Renal cortex interstitium (tissue), 11 donors: ENCODE results near the gene C3orf18. TPM values are rescaled to one million over a fixed set of nuclear protein-coding genes. Genes with fewer than 3 reads are reported as not detected.

ENCODE experiments used
- DNase-seq, 11 donors: peaks; one replicate each; pipeline ENCODE4 v3.0.0-alpha.2; 2013; ENCODE audit warnings: low read depth in 9 of 11, low spot score in 4 of 11; ENCODE audit errors: extremely low read depth in 1 of 11
- polyA plus RNA-seq, 3 donors: library from polyadenylated mRNA; unstranded; fragments of 120-200 nt; gene quantifications; one replicate each; pipeline ENCODE4 v1.2.1, GENCODE V29; 2013; ENCODE audit not compliant: insufficient read length in 3 of 3

Gene C3orf18
- polyA plus RNA-seq, 3 donors, result 16.0 to 19.6 (median 16.9) TPM

- DNase-seq, result no peak
Observed at GRCh38 chr3:50512131-50512530, 55.4 kb downstream of the C3orf18 start.

GRCh38 chr3:50510325-50510724 lies 57.2 kb downstream of the C3orf18 start:
- DNase-seq, result no peak

GRCh38 chr3:50509715-50510114 lies 57.8 kb downstream of the C3orf18 start:
- DNase-seq, result no peak

- no peak for DNase-seq
Observed at GRCh38 chr3:50508821-50509220, 58.7 kb downstream of the C3orf18 start.

Other genes with a start within 250 kb of the C3orf18 start
- 10 to 100 TPM; 57.0 to 86.5 (median 71.4) TPM for gene HYAL2, start 245.0 kb downstream of the C3orf18 start, polyA plus RNA-seq
- gene TUSC2, start 239.5 kb downstream of the C3orf18 start, polyA plus RNA-seq, result 10 to 100 TPM; 23.4 to 26.4 (median 26.2) TPM
- gene RASSF1, start 226.9 kb downstream of the C3orf18 start, polyA plus RNA-seq, result 10 to 100 TPM; 16.4 to 22.2 (median 22.1) TPM
- 1 to 10 TPM; 2.9 to 3.9 (median 3.6) TPM for gene ZMYND10, start 222.0 kb downstream of the C3orf18 start, polyA plus RNA-seq
- gene NPRL2, start 217.0 kb downstream of the C3orf18 start, polyA plus RNA-seq, result 10 to 100 TPM; 30.2 to 35.9 (median 30.5) TPM
- 10 to 100 TPM; 12.4 to 17.0 (median 13.4) TPM for gene CYB561D2, start 216.9 kb downstream of the C3orf18 start, polyA plus RNA-seq
- 10 to 100 TPM; 29.1 to 42.9 (median 39.4) TPM for gene TMEM115, start 208.2 kb downstream of the C3orf18 start, polyA plus RNA-seq
- 10 to 100 TPM; 14.0 to 17.2 (median 14.6) TPM for gene CACNA2D2, start 64.1 kb downstream of the C3orf18 start, polyA plus RNA-seq
- gene HEMK1, start 1.8 kb upstream of the C3orf18 start, polyA plus RNA-seq, result 10 to 100 TPM; 21.9 to 34.0 (median 25.3) TPM
- 10 to 100 TPM; 30.5 to 34.9 (median 30.6) TPM for gene CISH, start 44.0 kb upstream of the C3orf18 start, polyA plus RNA-seq
- 10 to 100 TPM; 38.4 to 54.7 (median 54.5) TPM for gene MAPKAPK3, start 49.4 kb upstream of the C3orf18 start, polyA plus RNA-seq
- gene DOCK3, start 107.2 kb upstream of the C3orf18 start, polyA plus RNA-seq, result 1 to 10 TPM; 1.4 to 2.2 (median 1.5) TPM